ENCODE measurements around the gene MEIS1. TPM values are rescaled to one million over a fixed set of nuclear protein-coding genes. Genes with fewer than 3 reads are reported as not detected.

MEIS1 gene
- total and polyA plus RNA-seq, 2 donors (not counting 3 experiments of a cell fraction or from before 2014, with no cell fraction given) = 10.0 to 26.5 TPM

- Histone ChIP-seq H3K4me2 (ENCODE audit: insufficient read depth, low read length) (no peak overlapping the region), H2AFZ (ENCODE audit: low read depth, low read length) (no peak overlapping the region), H3K27ac (ENCODE audit: insufficient read depth, low read depth, low read length) (no peak overlapping the region), H3K27me3 (ENCODE audit: control insufficient read depth in 2 of 2, insufficient read depth in 2 of 2, low read length in 2 of 2) (peaks cover 32 to 47% of the 10 kb centered on the region in 2 experiments), H3K9me3 (replicated peaks; ENCODE audit: control insufficient read depth, insufficient read depth, low read length) (no peaks in the 10 kb centered on the region), H3K9ac (replicated peaks; ENCODE audit: extremely low read depth, insufficient read depth, low read length) (no peak overlapping the region), H3K9me1 (replicated peaks; ENCODE audit: control insufficient read depth, extremely low read depth, insufficient read depth, low read length) (no peaks in the 10 kb centered on the region), H3K79me2 (ENCODE audit: control insufficient read depth, insufficient read depth, low read length) (no peaks in the 10 kb centered on the region), H3K36me3 (ENCODE audit: control insufficient read depth in 2 of 2, extremely low read depth in 1 of 2, insufficient read depth in 2 of 2, low read length in 2 of 2) (no peaks in the 10 kb centered on the region), H3K4me1 (ENCODE audit: control insufficient read depth, extremely low read depth, insufficient read depth, low read length) (peaks cover 5% of the 10 kb centered on the region), H3K4me3 (replicated peaks in 1 of 3; ENCODE audit: insufficient read depth in 1 of 3, low read depth in 1 of 3, low read length in 3 of 3) (no peak overlapping the region), H4K20me1 (replicated peaks; ENCODE audit: control insufficient read depth, extremely low read depth, insufficient read depth, low read length) (no peaks in the 10 kb centered on the region)
- BruUV-seq (replicated peaks) = no TSS peak
- TF ChIP-seq POLR2AphosphoS5 (IDR thresholded peaks at IDR 0.05; ENCODE audit: insufficient read depth, low read depth, low read length) (no peak), CTCF (IDR thresholded peaks at IDR 0.05; ENCODE audit: extremely low read depth in 1 of 2, insufficient read depth in 1 of 2, low read depth in 1 of 2, low read length in 2 of 2) (no peak), MYC (IDR thresholded peaks at IDR 0.05; ENCODE audit: low read depth, low read length) (no peak), EZH2 (IDR thresholded peaks at IDR 0.05; ENCODE audit: borderline replicate concordance, low read depth, low read length, severe bottlenecking) (no peak), POLR2A (IDR thresholded peaks at IDR 0.05; ENCODE audit: low read depth, low read length) (no peak), GATA2 (IDR thresholded peaks at IDR 0.05; ENCODE audit: insufficient read depth, insufficient read length, low read depth, low read length) (no peak), MAX (IDR thresholded peaks at IDR 0.05; ENCODE audit: insufficient read depth, insufficient read length) (no peak), JUN (IDR thresholded peaks at IDR 0.05; ENCODE audit: borderline replicate concordance, insufficient read depth, insufficient read length, low read depth) (no peak), FOS (IDR thresholded peaks at IDR 0.05; ENCODE audit: borderline replicate concordance, insufficient read depth, low read length) (no peak)
- intact Hi-C loops (cut with micrococcal nuclease) (no loop called here), dilution Hi-C loops (cut with MboI; ENCODE audit: extremely low pct_ligation_motif_present, low sequenced_read_pairs) (no loop called here)
- CTCF ChIA-PET = no interaction called here
- no peak for FAIRE-seq
- DNase-seq (ENCODE audit: low read depth, low spot score) = no peak
- POLR2A ChIA-PET = no interaction called here
Measured at GRCh38 chr2:66421612-66422011, 13.3 kb upstream of the MEIS1 start.

Measured in endothelial cell of umbilical vein (primary cell).